NOMO-1 (cell line): ENCODE measurements around the gene ARL15.

Source experiments
- DNase-seq, 2 experiments: peaks; one replicate each; lab custom pipeline; 2025; ENCODE audit not compliant: unreplicated experiment in 2 of 2; lab: John Stamatoyannopoulos, UW

Gene ARL15

DNA sequence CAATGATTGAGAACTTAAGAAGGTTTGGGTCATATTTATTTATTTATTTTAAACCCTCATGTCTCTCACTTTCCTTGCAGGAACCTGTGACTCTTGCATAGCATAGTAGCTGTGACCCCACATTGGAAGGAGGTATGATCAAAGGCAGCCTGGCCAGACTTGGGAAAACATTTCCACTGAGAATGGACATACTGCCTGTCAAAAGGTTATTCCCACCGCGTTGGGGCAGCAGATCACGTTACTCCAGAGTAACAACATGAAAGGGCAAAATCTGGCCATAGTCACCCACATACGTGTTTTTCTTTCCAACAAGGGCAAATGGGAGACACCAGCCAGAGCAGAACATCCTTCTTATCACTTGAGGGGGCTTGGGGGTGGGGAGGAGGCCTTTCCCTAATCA lies 95.7 kb downstream of the ARL15 start:
- no peak for DNase-seq

DNA sequence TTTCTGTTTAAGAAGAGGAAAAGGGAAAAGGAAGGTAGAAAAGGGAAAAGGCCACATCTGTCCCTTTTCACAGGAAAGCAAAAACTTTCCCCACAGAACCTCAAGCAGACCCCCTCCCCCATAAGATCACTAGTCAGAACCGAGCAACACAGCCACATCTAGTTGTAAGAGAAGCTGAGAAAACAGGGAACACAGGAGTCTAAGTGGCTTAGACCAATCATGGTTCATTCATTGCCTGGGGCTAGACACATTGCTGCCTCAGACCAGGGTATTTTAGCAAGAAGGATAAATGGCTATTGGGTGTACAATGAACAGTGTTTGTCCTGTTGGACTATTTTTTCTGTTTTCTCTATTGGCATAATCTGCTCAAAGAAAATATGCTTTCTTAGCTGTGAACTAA lies 98.0 kb downstream of the ARL15 start:
- no peak for DNase-seq

DNA sequence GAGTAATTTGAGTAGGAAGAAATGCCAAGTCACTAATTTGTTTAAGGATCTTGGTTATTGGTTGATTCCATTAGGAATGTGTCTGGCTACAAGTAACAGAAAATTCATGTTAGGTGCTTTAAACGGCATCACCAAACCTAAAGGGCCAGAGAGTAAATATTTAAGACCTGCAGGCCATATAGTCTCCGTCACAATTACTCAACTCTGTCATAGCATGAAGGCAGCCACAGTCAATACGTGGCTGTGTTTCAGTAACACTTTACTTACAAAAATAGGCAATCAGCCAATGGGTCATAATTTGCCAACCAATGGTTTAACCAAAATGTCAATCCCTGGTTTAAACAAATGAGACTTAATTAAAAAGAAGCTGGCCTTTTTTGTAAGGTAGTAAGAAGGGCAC lies 98.5 kb downstream of the ARL15 start:
- DNase-seq, result no peak

DNA sequence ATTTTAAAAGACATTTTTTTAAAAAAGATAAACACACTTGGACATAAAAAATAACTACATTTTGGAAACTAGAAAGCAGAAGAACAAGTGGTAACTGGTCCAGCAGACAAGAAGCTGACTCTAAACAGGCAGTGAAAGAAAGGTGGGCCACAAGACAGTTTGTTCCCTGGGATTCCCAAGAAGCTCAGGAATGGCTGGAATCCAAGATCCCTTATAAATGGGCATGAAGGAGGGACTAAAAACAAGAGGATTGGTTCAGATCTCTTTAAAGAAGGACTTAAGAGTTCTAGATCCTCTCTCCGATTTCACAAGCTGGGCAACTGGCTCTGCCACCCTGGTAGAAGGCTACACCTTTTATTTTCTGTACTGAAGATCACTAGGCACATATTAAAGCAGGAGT lies 102.8 kb downstream of the ARL15 start:
- no peak for DNase-seq

DNA sequence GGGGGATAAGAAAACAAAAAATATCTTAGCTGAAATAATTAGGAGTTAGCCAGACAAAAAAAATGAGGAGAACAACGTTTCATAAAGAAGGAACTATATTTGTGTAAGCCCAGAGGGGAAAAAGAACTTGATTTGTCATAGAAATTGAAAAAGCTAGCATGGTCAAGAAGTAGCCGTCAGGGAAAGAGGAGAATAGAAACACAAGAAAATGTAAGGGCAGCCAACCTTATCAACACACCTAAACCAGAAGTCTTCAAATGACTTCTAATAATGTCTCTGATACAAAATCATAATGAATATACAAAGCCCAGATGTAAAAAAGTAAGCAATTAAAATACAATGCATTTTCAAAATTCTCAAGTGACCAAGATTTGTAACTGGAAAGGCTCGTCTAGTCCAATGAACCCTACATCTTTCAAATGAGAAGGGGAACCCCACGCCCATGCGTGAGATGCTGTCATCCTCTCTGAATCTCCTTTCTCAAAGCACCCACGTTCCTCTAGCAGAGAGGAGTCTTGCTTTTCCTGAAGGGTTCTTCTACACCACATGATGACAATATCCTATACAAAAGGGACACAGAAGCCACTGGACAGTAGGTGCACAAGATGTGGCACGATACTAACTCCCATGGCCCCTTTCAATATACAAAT lies 103.7 kb downstream of the ARL15 start:
- no peak for DNase-seq

DNA sequence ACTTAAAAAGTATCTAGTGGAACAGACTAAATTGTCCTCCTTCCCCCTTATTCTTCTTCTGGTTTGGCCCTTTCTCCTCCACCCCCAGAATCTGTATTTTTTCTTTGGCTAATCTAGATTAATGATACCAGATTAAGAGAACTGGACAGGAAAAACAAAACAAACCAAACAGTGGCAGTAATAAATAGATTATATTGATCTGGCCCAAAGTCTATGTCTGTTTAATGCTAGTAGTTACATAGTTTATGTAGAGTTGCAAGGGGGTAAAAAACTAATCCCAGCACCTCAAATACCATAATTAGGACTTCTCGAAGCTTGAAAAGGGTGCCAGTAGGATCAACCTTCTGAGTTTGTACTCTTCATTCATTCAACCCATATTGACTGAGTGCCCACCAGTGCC lies 104.5 kb downstream of the ARL15 start:
- DNase-seq, result no peak

DNA sequence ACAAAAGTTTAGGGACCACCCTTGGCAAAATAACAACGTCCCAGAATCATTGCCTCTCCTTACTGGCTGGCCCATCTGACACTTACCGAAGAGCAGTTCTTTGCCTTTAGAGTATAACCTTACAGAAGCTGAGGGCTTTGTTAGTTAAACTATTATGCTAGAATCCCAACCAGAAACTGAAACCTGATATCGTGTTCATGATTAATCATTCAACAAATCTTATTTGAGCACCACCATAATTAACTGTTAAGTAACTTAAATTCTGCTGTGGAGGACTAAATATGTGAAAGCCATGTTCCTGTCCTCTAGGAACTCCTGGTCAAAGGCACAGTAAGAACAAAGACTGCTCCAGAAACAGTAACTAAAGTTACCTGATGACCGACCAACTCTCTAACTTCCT lies 104.9 kb downstream of the ARL15 start:
- no peak for DNase-seq

DNA sequence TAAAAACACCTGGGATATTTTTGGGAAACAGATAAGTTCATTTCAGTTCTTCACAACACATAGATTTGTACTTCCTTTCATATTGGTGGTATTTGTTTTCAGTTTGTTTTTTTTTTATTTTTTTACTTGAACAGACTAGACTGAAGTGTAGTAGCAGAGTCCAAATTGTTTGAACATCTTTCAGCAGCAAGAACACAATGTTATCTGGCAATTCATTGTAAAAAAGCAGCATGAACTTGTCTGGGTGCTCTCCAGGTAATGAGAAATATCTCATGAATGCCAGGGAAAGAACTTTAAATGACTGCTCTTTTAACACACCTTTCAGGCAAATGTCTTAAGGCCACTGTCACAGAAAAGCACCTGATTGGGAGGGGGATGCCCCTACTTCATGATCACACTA lies 113.4 kb downstream of the ARL15 start:
- no peak for DNase-seq

DNA sequence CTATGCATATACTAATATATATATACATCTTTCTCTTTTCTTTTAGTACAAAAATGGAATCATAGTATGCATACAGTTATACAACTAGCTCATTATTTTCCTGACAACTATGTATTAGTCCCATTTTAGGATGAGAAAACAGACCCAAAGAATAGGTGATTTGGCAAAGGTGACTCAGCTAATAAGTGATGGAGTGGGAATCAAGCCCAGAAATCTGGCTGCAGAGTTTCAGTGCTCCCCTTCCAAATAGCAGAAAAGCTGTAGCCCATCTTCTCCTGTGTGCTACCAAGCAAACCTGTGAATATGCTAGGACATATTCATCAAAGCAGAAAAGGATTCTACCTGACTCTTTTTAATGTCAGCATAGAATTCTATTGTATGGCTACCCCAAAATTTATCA lies 114.7 kb downstream of the ARL15 start:
- DNase-seq, result no peak

DNA sequence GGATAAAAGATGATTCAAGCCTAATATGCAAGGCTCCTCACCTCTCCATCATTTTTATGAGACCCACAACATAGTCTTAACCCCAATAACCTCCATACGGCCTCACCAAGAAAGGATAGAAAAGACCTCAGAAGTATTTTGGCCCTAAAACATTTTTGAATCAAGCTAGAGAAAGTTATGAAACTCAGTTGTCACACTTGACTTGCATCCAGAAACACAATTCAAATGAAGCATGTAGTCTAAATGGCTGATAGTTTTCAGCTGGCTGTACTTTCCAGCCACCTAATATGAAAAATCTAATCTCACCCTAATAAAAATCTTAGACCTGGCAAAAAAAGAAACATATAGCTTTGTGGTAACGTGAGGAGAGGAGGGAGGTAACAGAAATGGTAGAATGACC lies 116.1 kb downstream of the ARL15 start:
- DNase-seq, result no peak

DNA sequence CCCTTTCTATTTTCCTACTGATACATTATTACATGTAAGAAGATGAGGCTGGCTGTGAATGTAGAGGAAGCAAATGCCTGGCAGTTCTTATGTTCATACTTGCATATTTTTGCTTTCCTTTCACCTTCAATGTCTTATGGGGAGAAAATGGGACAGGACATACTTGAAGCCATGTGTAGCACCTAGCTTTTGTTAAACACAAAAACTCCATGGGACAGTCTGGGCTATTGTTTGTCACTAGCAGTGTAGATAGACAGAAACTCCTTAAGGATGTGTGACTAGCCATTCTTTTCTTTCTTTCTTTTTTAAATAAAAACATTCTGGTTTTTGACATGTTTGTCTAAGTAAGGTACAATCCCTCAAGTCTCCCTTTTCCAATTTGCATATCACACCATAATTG lies 122.7 kb downstream of the ARL15 start:
- DNase-seq, result no peak

DNA sequence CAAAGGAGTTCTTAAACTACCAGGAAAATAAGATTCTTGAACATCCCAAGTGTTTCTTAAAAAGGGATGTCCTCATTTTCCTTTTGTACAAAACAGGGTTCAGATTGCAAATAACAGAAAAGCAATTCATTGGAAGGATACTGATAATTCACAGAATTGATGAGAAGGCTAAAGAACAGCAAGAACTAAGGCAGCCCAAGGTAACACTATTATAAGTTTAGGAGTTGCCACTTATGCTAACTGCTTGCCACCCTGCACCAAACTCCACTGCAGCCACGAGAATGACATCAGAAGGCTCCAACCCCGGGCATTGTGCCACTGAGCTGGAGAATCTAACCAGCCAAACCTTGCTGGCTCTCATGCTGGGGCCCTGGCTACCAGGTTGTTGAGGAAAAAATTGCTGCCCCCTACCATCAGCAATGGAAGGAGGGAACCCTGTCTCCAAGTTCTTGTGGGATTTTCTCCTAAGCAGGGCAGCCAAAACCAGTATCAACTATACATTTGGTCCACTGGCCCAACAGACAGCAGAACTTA lies 123.4 kb downstream of the ARL15 start:
- DNase-seq, result no peak

DNA sequence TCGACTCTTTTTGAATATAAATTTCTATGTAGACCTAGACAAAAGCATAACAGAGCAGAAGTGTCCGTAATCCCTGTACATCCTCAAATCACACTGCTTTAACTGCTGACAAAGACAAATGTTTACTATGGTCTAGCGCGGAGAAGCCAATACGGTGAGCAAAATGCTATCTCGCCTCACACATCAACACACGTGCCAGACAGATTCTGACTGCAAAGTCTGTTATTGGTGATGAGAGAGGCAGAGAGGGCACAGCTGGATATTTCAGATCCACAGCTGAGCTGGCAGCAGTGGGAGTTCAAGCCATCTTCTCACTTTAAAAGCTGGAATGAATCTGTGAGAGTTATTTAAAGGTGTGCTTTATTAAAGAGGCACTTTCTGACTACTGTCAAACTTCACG lies 124.3 kb downstream of the ARL15 start:
- DNase-seq, result no peak

DNA sequence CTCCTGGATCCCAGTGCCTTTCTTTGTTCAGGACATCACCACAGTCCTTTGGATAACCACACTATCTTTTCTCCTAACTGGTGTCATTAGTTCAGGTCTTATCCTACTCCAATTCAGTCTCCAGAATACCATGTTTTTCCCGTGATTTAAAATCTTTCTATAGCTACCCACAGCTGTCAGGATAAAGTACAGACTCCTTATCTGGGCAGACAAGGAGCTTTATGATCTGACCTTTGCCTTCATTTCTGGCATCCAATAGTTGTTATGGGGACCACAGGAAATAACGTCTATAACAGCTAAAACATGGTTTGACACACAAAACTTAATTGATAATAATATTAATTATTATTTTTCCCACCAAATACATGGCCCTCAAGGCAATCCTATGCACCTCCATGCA lies 125.6 kb downstream of the ARL15 start:
- no peak for DNase-seq

DNA sequence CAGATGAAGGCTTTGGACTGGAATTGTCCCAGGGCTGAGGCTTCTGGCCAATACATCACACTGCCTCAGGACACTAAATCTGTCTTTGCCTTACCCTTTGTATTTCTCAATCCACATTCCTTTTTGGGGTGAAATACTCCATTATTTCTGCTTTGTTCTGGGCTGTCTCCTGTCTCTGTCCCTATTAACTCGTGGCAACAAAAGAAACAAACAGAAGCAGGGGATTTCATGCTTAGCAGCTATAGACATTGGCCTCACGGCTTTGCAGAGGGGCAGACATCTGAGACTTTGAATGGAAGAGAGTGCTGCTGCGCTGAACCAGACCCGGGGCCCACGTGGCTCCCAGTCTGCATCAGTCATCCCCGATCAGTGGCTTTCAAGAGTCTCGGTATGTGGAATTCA lies 129.7 kb downstream of the ARL15 start:
- no peak for DNase-seq

DNA sequence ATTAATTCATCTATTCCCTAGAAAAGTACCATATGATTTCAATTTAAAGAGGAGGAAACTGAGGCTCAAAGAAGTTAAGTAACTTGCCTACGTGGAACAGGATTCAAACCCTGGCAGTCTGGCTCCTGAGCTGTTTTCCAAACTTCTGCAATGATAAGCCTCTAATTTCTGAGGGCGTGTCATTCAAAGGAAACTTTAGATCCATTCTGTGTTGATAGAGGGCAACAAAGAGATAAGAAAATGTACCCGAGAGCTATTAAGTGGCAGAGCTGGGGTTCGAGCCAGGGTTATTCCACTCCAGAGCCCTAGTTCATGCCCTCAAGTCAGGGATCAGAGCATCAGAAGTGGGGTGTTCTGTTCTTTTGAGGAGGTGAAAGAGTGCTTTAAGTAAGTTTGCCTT lies 131.4 kb downstream of the ARL15 start:
- no peak for DNase-seq

DNA sequence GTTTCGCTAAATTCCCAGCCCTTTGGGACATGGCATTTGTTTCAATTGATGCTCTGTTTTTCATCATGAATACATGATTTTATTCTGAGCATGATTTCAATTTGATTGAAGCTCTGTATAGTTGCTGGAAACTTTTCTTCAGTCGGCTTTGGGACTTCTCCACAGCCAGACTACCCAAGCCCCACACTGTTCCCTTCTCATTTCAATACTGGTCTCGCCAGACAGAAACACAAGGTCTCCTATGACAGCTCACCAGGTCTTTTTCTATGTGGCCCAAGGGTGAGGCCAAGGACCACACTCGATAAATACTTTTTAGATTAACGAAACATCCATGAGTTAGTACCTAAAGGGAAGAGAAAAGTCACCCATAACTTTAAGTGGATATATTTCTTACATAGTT lies 132.2 kb downstream of the ARL15 start:
- DNase-seq, result no peak

DNA sequence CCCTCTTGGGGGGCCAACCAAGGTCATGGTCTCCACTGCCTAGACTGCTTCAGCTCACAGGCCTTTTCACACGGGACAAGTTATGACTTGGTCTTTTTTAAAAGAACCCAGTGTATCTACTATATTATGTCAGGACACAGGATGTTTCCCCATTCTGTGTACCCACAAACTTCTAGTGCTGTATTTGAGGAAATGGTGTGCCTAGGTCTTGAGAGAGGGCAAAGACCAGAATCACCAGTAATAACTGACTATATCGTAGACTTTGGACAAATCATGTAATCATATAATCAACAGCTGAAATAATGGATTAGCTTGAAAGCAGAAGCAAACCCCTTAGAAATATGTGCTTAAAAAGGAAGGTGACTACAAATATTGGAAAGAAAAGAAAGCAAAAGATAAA lies 133.3 kb downstream of the ARL15 start:
- peak; percentile 13 to 25 for DNase-seq

DNA sequence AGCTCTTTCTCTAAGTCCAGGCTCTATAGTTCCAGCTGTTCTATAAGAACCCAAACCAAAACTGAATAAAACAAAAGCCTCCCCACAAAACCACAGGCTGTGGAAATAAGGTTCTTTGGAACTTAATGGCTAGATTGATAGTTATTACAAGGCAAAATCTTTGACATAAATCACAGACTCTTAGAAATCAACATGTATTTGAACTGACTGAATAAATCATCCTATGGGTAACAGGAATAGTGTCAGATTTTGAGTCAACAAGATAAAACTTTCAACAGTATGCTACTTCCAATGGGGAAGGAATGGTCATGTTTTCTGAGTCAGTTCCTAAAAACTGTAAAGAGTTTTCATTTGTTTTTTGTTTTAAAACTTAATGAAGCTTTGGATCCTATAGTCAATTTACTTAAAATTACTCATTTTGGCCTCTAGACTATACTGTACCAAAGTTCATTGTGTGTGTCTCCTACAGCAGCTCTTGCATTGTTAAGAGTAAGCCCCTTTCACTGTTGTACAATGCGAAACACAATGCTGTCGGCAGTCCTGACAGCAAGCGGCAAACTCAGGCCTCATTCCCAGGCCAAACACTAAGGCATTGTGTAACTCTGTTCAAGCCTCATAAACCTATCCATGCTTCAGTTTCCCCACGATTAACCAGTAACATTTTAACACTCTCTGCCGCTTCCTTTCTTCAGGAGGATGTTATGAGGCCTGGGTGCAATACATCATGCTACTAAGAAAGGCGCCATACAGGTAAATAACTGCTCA lies 134.1 kb downstream of the ARL15 start:
- DNase-seq, result no peak

DNA sequence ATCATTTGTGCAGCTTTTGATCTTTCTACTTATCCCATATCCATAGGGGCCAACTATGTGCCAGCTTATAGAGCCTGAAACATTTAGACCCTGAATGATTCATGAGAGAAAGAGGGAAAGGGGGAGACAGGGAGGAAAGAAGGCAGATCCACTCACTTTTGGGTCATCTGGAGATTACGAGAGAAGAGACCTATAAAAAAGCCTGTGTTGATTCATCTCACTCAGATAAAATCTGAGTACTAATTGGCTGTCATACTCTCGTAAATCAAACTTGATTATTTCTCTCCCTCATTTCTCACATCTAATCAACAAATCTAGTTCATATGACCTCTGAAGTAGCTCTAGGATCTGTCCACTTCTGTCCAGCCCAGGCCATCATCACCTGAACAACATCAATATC lies 137.1 kb downstream of the ARL15 start:
- no peak for DNase-seq

DNA sequence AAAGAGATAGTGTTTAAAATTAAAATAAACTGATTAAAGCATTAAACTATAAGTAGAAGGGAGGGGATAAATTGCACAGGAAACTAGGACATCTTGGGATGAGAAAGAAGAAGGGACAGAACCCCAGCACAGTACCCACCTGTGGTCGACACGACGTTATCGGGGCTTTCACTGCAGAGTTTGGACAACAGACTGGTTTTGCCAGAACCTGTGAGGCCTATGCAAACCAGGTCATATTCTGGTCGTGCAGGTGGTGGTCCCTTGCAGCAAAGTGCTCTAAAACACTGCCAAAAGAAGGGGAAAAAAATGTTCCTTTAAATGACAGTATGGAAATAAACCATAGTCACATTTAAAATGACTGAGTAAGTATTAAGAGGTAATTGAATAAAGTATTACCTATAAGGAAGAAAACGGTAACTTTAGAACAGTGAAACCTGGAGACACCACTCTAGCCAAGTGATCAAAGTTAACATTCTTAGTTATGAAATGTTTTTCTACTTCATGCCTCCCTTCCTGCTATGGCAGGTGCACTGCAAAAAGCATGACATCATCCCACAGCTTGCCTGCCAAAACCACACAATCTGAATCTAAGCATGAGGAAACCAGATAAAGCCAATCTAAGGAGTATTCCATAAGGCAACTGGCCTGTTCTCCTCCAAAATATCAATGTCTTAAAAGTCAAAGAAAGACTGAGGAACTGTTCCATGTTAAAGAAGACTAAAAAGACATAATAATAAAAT lies 138.6 kb downstream of the ARL15 start:
- DNase-seq, result no peak

DNA sequence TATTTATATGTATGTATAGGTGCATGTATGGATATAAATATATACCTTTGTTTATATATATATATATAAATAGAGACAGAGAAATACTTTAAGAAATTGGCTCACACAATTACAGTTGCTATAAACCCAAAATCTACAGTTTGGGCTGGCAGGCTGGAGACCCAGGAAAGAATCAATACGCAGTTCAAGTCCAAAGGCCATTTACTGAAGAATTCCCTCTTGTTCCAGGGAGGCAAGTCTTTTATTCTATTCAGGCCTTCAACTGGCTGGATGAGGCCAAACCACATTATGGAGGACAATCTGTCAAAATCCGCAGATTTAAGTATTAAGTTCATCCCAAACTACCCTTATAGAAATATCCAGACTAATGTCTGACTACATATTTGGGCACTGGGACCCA lies 144.7 kb downstream of the ARL15 start:
- no peak for DNase-seq
